A549 (cell line): ENCODE results near the gene SETD7.

ENCODE experiments used
- CTCF ChIP-seq: fragments of >200 bp; sonication (Bioruptor Twin); formaldehyde crosslinking; IDR thresholded peaks from 3 replicates; pipeline ENCODE4 v1.5.1; 2016
- EP300 ChIP-seq, 2 experiments: fragments of >200 bp; sonication (Bioruptor Twin); formaldehyde crosslinking; IDR thresholded peaks; 2 replicates in 1 of 2; 3 replicates in 1 of 2; pipeline ENCODE4 v1.6.1; 2016 to 2017
- ESRRA ChIP-seq: fragments of 150-350 bp; IDR thresholded peaks from 2 replicates; pipeline ENCODE4 v1.6.1; 2014; ENCODE audit warnings: mild to moderate bottlenecking, low read length, borderline replicate concordance
- POLR2A ChIP-seq: IDR thresholded peaks from 2 replicates; pipeline ENCODE4 v1.6.1; 2012; ENCODE audit warnings: mild to moderate bottlenecking, low read length
- RAD21 ChIP-seq, 2 experiments: fragments of >200 bp in 1 of 2; sonication (Bioruptor Twin) in 1 of 2; formaldehyde crosslinking in 1 of 2; IDR thresholded peaks in 1 of 2; conservative IDR thresholded peaks in 1 of 2; 2 replicates in 1 of 2; 3 replicates in 1 of 2; pipeline ENCODE4 v1.6.1; 2012 to 2018; ENCODE audit warnings: inconsistent platforms in 1 of 2
- RCOR1 ChIP-seq: fragments of 150-350 bp; IDR thresholded peaks from 2 replicates; pipeline ENCODE4 v1.6.1; 2014; ENCODE audit warnings: antibody characterized with exemption, low read length, low read depth
- SMC3 ChIP-seq: fragments of >200 bp; sonication (Bioruptor Twin); formaldehyde crosslinking; IDR thresholded peaks from 3 replicates; pipeline ENCODE4 v1.6.1; 2018; ENCODE audit warnings: inconsistent platforms
- ZNF302 ChIP-seq: fragments of 250-450 bp; sonication (Bioruptor Pico); IDR thresholded peaks from 2 replicates; pipeline ENCODE4 v1.9.0; 2021; ENCODE audit warnings: inconsistent platforms, mild to moderate bottlenecking, moderate library complexity

GRCh38 chr4:139535871-139536234 lies 20.2 kb downstream of the SETD7 start:
- TF ChIP-seq RCOR1 (no peak), ZNF302 (CRISPR knock-in tag) (no peak), ESRRA (no peak), POLR2A (no peak), RAD21 (conservative IDR thresholded peaks at IDR 0.05 in 1 of 2, IDR thresholded peaks at IDR 0.05 in 1 of 2) (no peak), SMC3 (no peak), EP300 (IDR thresholded peaks at IDR 0.05) (no peak), CTCF (no peak)
